H9 (cell line): ENCODE measurements around the gene INSM2. TPM values are rescaled to one million over a fixed set of nuclear protein-coding genes. Genes with fewer than 3 reads are reported as not detected.

ENCODE experiments used
- DNase-seq: peaks from one replicate; pipeline ENCODE4 v3.0.0-alpha.2; 2017
- H2AFZ ChIP-seq: one replicate; pipeline ENCODE4 v1.6.1; 2013; ENCODE audit warnings: mild to moderate bottlenecking, low read length, control low read depth, moderate library complexity
- H2AK5ac ChIP-seq: 2 replicates; pipeline ENCODE4 v1.6.1; 2013; ENCODE audit warnings: low read length, control low read depth, mixed read lengths; ENCODE audit not compliant: insufficient read length
- H2BK120ac ChIP-seq: one replicate; pipeline ENCODE4 v1.6.1; 2013; ENCODE audit warnings: low read depth, mild to moderate bottlenecking, low read length, control low read depth, inconsistent platforms; ENCODE audit not compliant: poor library complexity, severe bottlenecking
- H2BK12ac ChIP-seq: 2 replicates; pipeline ENCODE4 v1.6.1; 2013; ENCODE audit warnings: low read length, control low read depth, mixed read lengths, low read depth; ENCODE audit not compliant: insufficient read length
- H2BK15ac ChIP-seq: 2 replicates; pipeline ENCODE4 v1.6.1; 2013; ENCODE audit warnings: low read depth, low read length, control low read depth
- H2BK20ac ChIP-seq: one replicate; pipeline ENCODE4 v1.6.1; 2013; ENCODE audit warnings: low read depth, mild to moderate bottlenecking, low read length, control low read depth, inconsistent platforms; ENCODE audit not compliant: poor library complexity, severe bottlenecking
- H2BK5ac ChIP-seq: 2 replicates; pipeline ENCODE4 v1.6.1; 2013; ENCODE audit warnings: low read length, control low read depth, mixed read lengths; ENCODE audit not compliant: insufficient read length
- H3K14ac ChIP-seq: 2 replicates; pipeline ENCODE4 v1.6.1; 2013; ENCODE audit warnings: low read length, control low read depth; ENCODE audit not compliant: insufficient read depth
- H3K18ac ChIP-seq: 2 replicates; pipeline ENCODE4 v1.6.1; 2013; ENCODE audit warnings: low read depth, mild to moderate bottlenecking, mixed read lengths, low read length, control low read depth; ENCODE audit not compliant: insufficient read length
- H3K23ac ChIP-seq: 2 replicates; pipeline ENCODE4 v1.6.1; 2013; ENCODE audit warnings: low read length, control low read depth, mixed read lengths, low read depth; ENCODE audit not compliant: insufficient read length
- H3K23me2 ChIP-seq: 2 replicates; pipeline ENCODE4 v1.6.1; 2013; ENCODE audit warnings: low read depth, mild to moderate bottlenecking, mixed read lengths, low read length, control low read depth; ENCODE audit not compliant: insufficient read length, poor library complexity, severe bottlenecking
- H3K27ac ChIP-seq: 2 replicates; pipeline ENCODE4 v1.5.1; 2013; ENCODE audit warnings: low read length, control low read depth, mixed read lengths, low read depth; ENCODE audit not compliant: insufficient read length
- H3K27me3 ChIP-seq: 2 replicates; pipeline ENCODE4 v1.6.1; 2013; ENCODE audit warnings: low read length, control low read depth, inconsistent platforms; ENCODE audit not compliant: insufficient read depth
- H3K4ac ChIP-seq: 2 replicates; pipeline ENCODE4 v1.6.1; 2013; ENCODE audit warnings: low read depth, mild to moderate bottlenecking, control low read depth, inconsistent platforms, low read length, moderate library complexity
- H3K4me1 ChIP-seq: 2 replicates; pipeline ENCODE4 v1.6.1; 2013; ENCODE audit warnings: low read length, control low read depth, inconsistent platforms; ENCODE audit not compliant: insufficient read depth
- H3K4me2 ChIP-seq: 2 replicates; pipeline ENCODE4 v1.6.1; 2013; ENCODE audit warnings: low read length, control low read depth, mixed read lengths; ENCODE audit not compliant: insufficient read length, insufficient read depth
- H3K56ac ChIP-seq: 2 replicates; pipeline ENCODE4 v1.6.1; 2013; ENCODE audit warnings: low read depth, mild to moderate bottlenecking, mixed read lengths, low read length, control low read depth; ENCODE audit not compliant: insufficient read length
- H3K79me1 ChIP-seq: 2 replicates; pipeline ENCODE4 v1.6.1; 2013; ENCODE audit warnings: low read depth, mild to moderate bottlenecking, moderate library complexity, low read length, control low read depth, inconsistent platforms; ENCODE audit not compliant: insufficient read depth, poor library complexity, severe bottlenecking
- H3K79me2 ChIP-seq: 2 replicates; pipeline ENCODE4 v1.6.1; 2013; ENCODE audit warnings: low read length, control low read depth, inconsistent platforms; ENCODE audit not compliant: insufficient read depth
- H3K9ac ChIP-seq: 2 replicates; pipeline ENCODE4 v1.6.1; 2013; ENCODE audit warnings: low read length, control low read depth, mixed read lengths; ENCODE audit not compliant: insufficient read length; ENCODE audit errors: extremely low read depth
- H3K9me3 ChIP-seq: one replicate; pipeline ENCODE4 v1.6.1; 2013; ENCODE audit warnings: low read depth, low read length, inconsistent platforms; ENCODE audit not compliant: control insufficient read depth
- H3T11ph ChIP-seq: one replicate; pipeline ENCODE4 v1.6.1; 2013; ENCODE audit warnings: mild to moderate bottlenecking, low read length, control low read depth, inconsistent platforms
- H4K20me1 ChIP-seq: one replicate; pipeline ENCODE4 v1.6.1; 2013; ENCODE audit not compliant: control insufficient read depth, insufficient read length, insufficient read depth
- H4K5ac ChIP-seq: 2 replicates; pipeline ENCODE4 v1.6.1; 2013; ENCODE audit warnings: low read depth, mild to moderate bottlenecking, mixed read lengths, low read length, control low read depth; ENCODE audit not compliant: insufficient read length
- H4K8ac ChIP-seq: replicated peaks from 2 replicates; pipeline ENCODE4 v1.6.1; 2013; ENCODE audit warnings: low read length, control low read depth, mixed read lengths, low read depth; ENCODE audit not compliant: insufficient read length
- H4K91ac ChIP-seq: 2 replicates; pipeline ENCODE4 v1.6.1; 2013; ENCODE audit warnings: low read depth, mild to moderate bottlenecking, moderate library complexity, mixed read lengths, low read length, control low read depth; ENCODE audit not compliant: insufficient read length
- H3K27ac Mint-ChIP-seq, 3 experiments: 2 replicates in 2 of 3; 3 replicates in 1 of 3; pipeline ENCODE4 v1.8.0; 2020 to 2021; ENCODE audit warnings: mixed read lengths in 3 of 3, mild to moderate bottlenecking in 1 of 3, moderate library complexity in 1 of 3
- H3K27me3 Mint-ChIP-seq: 2 replicates; pipeline ENCODE4 v1.8.0; 2021; ENCODE audit warnings: low read depth, mild to moderate bottlenecking, moderate library complexity, mixed read lengths
- H3K36me3 Mint-ChIP-seq, 3 experiments: 2 replicates in 2 of 3; 3 replicates in 1 of 3; pipeline ENCODE4 v1.8.0; 2020 to 2021; ENCODE audit warnings: low read depth in 3 of 3, mixed read lengths in 3 of 3; ENCODE audit not compliant: insufficient read depth in 1 of 3
- H3K4me1 Mint-ChIP-seq, 2 experiments: 2 replicates each; pipeline ENCODE4 v1.8.0; 2020; ENCODE audit warnings: mixed read lengths in 2 of 2
- H3K4me3 Mint-ChIP-seq, 2 experiments: 2 replicates in 1 of 2; 3 replicates in 1 of 2; pipeline ENCODE4 v1.8.0; 2020 to 2021; ENCODE audit warnings: mild to moderate bottlenecking in 2 of 2, mixed read lengths in 2 of 2, moderate library complexity in 1 of 2
- H3K9me3 Mint-ChIP-seq, 2 experiments: 2 replicates in 1 of 2; 3 replicates in 1 of 2; pipeline ENCODE4 v1.8.0; 2020; ENCODE audit warnings: mild to moderate bottlenecking in 2 of 2, mixed read lengths in 2 of 2, moderate library complexity in 1 of 2
- WGBS: extraction: QIAGEN DNeasy Blood & Tissue Kit; methylation state at CpG from one replicate; pipeline ENCODE4 v1.1.7; 2013; ENCODE audit warnings: missing lambda C conversion rate, low lambda C conversion rate, mixed read lengths; ENCODE audit not compliant: insufficient read length; ENCODE audit errors: extremely low coverage; 5-methylcytosine and 5-hydroxymethylcytosine counted together
- total RNA-seq: library from RNA; stranded (reverse); gene quantifications from 2 replicates; pipeline ENCODE4 v1.2.1, GENCODE V29; 2021
- TF ChIP-seq, protein P1 (sequence below): fragments of 200-600 bp; sonication (generic); conservative IDR thresholded peaks from 3 replicates; pipeline ENCODE4 v1.8.0; 2021; ENCODE audit warnings: antibody characterized with exemption, mild to moderate bottlenecking

Gene INSM2
- total RNA-seq, 1 experiment from 2014 or later, result not detected

DNA sequence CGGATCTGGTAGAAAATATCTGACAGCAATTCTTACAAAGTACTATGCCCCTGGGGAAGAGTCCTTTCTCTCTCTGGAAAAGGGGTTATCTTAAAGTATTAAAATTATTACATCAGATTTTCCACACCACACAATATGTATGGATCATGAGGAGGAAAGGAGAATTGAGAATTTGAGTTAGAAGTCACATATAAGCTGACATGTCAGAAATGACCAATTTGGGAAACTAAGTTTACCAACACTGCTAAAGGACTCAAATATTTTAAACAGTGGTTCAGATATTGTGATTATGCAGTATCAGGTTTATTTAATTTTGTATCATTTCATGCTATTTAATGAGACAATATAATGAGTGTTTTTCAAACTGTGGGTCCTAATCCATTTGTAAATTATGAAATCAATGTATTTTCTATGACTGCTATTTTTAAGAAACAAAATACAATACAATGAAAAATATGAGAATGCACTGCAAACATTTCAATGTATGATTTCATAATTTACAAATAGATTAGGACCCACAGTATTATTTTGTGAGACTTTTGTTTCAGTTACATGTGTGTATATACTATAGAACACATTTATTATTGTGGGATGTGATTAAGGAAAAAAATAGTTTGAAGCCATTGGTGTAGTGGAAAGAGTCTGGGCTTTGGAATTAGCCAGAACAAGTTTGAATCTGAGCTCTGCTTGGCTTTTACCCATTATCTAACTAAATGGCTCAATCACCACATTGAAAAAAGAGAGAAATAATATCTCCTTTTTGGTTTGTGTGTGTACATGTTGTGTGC is 1.8 kb upstream of the INSM2 start:
- H3K4me3 Mint-ChIP-seq, result no peak overlapping the region
- peaks cover 9 to 10% of the 10 kb centered on the region in 2 experiments; a peak in 2 of 4 replicates for H3K4me1 Mint-ChIP-seq
- Histone ChIP-seq H3K79me2 (no peaks in the 10 kb centered on the region), H2BK20ac (no peak overlapping the region), H2BK15ac (no peak overlapping the region), H2BK120ac (no peak overlapping the region), H3K23me2 (peaks cover 9% of the 10 kb centered on the region), H4K91ac (no peak overlapping the region), H3K27me3 (peaks cover 23% of the 10 kb centered on the region), H3K18ac (no peak overlapping the region), H4K20me1 (no peaks in the 10 kb centered on the region), H3K4me2 (no peak overlapping the region), H3K14ac (no peak overlapping the region), H2BK5ac (no peak overlapping the region), H3K27ac (no peak overlapping the region), H3T11ph (no peak overlapping the region), H2AK5ac (no peak overlapping the region), H3K4ac (no peak overlapping the region), H3K79me1 (no peaks in the 10 kb centered on the region), H3K9ac (no peak overlapping the region), H4K8ac (no peak overlapping the region), H3K23ac (no peak overlapping the region), H2BK12ac (no peak overlapping the region), H2AFZ (no peak overlapping the region), H3K4me1 (no peaks in the 10 kb centered on the region), H4K5ac (no peak overlapping the region), H3K9me3 (no peaks in the 10 kb centered on the region), H3K56ac (no peak overlapping the region)
- TF ChIP-seq, protein P1, sequence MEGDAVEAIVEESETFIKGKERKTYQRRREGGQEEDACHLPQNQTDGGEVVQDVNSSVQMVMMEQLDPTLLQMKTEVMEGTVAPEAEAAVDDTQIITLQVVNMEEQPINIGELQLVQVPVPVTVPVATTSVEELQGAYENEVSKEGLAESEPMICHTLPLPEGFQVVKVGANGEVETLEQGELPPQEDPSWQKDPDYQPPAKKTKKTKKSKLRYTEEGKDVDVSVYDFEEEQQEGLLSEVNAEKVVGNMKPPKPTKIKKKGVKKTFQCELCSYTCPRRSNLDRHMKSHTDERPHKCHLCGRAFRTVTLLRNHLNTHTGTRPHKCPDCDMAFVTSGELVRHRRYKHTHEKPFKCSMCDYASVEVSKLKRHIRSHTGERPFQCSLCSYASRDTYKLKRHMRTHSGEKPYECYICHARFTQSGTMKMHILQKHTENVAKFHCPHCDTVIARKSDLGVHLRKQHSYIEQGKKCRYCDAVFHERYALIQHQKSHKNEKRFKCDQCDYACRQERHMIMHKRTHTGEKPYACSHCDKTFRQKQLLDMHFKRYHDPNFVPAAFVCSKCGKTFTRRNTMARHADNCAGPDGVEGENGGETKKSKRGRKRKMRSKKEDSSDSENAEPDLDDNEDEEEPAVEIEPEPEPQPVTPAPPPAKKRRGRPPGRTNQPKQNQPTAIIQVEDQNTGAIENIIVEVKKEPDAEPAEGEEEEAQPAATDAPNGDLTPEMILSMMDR, result no peak
- no peaks in the 10 kb centered on the region for H3K36me3 Mint-ChIP-seq
- DNase-seq, result no peak
- H3K27ac Mint-ChIP-seq, result no peak overlapping the region
- peaks cover 94% of the 10 kb centered on the region for H3K27me3 Mint-ChIP-seq
- no peaks in the 10 kb centered on the region for H3K9me3 Mint-ChIP-seq
- no CpG with 5 or more reads among the region's 1 CpG for WGBS
